GM18505 (cell line): Measurements from ENCODE around the gene ACP3.
"Not testable (repeated sequence)": the region's sequence is repeated elsewhere in the genome, so short reads cannot be mapped to it uniquely, and the experiment has no call there.

Experiments
- ATAC-seq: cut with Tn5 transposase; IDR thresholded peaks from one replicate; pipeline ENCODE4 v1.9.1; 2021; ENCODE audit not compliant: unreplicated experiment
- POLR2A ChIP-seq: IDR thresholded peaks from 4 replicates; pipeline ENCODE4 v1.6.1; 2011; ENCODE audit warnings: borderline replicate concordance; ENCODE audit not compliant: insufficient read depth, insufficient read length; ENCODE audit errors: extremely low read depth

Gene ACP3

DNA sequence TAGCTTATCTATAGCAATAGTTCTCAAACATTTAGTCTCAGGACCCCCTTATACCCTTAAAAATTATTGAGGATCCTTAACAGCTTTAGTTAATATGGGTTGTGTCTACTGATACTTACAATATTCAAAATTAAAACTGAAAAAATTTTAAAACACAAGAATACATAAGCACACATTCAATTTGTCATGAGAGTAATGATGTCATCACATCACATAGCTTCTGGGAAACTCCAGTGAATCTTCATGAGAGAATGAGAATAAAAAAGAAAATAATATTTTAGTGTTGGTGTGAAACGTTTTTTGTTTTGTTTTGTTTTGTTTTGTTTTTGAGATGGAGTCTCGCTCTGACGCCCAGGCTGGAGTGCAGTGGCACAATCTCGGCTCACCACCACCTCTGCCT is 25.2 kb upstream of the ACP3 start:
- ATAC-seq = no peak
- TF ChIP-seq POLR2A = no peak

DNA sequence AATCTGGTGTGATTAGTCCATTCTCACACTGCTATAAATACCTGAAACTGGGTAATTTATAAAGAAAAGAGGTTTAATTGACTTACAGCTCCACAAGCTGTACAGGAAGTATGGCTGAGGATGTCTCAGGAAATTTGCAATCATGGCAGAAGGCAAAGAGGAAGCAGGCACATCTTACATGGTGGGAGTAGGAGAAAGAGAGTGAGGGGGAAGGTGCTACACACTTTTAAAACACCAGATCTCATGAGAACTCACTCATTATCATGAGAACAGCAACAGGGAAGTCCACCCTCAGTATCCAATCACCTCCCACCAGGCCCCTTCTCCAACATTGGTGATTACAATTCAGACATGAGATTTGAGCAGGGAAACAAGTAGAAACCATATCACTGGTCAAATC is 24.0 kb upstream of the ACP3 start:
- no peak for ATAC-seq

DNA sequence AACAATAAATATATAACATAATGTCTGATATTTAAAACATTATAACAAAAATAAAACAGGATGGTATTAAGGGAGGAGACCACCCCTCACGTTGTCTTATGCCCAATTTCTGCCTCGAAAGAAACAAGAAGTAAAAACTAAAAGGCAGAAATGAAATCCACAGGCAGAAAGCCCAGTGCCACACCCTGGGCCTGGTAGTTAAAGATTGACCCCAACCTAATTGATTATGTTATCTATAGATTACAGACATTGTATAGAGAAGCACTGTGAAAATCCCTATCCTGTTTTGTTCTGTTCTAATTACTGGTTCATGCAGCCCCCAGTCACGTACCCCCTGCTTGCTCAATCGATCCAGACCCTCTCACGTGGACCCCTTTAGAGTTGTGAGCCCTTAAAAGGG is 22.3 kb upstream of the ACP3 start:
- no peak for ATAC-seq
- TF ChIP-seq POLR2A = no peak

More for the DNA sequence above, 24.0 kb upstream of the ACP3 start:
- TF ChIP-seq POLR2A = no peak

DNA sequence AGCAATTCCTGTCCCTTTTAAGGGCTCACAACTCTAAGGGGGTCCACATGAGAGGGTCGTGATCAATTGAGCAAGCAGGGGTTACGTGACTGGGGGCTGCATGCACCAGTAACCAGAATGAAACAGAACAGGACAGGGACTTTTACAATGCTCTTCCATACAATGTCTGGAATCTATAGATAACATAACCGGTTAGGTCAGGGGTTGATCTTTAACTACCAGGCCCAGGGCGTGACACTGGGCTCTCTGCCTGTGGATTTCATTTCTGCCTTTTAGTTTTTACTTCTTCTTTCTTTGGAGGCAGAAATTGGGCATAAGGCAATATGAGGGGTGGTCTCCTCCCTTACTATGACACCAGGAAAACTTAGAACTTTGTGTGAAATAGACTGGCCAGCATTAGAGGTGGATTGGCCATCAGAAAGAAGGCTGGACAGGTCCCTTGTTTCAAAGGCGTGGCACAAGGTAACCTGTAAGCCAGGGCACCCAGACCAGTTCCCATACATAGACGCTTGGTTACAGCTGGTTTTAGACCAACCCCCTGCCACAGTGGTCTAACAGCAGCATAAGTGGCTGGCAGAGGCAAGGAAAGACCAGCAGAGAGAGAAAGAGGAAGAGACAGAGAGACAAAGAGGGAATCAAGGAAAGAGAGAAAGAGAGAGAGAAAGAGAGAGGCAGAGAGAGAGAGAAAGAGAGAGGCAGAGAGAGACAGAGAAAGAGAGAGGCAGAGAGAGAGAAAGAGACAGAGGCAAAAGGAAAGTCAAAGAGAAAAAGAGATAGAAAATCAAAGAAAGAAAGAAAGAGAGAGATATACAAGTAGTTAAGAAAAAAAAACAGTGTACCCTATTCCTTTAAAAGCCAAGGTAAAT is 13.6 kb upstream of the ACP3 start:
- ATAC-seq = not testable (repeated sequence)

DNA sequence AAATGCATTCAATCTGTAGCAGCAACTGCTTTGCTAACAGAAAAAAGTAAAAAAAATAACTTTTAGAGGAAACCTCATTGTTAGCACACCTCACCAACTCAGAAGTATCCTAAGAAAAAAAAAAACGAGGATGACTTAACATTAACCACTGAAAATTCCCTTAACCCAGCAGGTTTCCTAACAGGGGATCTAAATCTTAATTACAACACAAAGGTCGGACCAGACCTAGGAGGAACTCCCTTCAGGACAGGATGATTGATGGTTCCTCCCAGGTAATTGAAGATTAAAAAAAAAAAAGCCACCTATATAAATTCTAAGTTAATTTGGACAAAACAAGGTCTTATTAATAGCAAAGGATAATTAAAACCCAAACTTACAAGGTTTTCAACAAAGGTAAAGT is 12.9 kb upstream of the ACP3 start:
- not testable (repeated sequence) for ATAC-seq

DNA sequence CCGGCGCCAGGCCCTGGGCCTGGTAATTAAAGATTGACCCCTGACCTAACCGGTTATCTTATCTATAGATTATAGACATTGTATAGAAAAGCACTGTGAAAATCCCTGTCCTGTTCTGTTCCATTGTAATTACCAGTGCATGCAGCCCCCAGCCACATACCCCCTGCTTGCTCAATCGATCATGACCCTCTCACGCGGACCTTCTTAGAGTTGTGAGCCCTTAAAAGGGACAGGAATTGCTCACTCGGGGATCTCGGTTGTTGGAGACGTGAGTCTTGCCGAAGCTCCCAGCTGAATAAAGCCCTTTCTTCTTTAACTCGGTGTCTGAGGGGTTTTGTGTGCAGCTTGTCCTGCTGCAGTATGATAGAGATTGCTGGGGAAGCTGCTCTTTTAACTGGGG is 7.2 kb upstream of the ACP3 start:
- not testable (repeated sequence) for ATAC-seq

DNA sequence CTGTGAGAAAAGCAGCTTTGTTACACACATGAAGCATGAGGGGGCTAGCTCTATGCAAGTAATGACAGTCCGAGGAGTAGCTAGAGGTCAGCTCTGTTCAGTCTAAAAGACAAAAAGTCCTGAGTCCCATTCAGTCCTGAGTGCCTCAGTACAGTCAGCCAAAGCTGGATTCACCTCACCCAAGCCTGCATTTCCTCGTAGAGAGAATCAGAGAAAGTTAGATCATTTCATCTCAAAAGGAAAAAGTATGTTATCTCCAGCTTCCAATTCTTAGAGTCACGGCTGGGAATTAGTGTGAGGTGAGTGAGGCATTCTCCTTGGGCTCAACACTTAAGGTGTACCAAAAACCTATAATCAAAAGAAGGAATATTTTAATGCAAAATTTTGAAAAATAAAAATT is 5.9 kb upstream of the ACP3 start:
- TF ChIP-seq POLR2A = no peak
- ATAC-seq = no peak

DNA sequence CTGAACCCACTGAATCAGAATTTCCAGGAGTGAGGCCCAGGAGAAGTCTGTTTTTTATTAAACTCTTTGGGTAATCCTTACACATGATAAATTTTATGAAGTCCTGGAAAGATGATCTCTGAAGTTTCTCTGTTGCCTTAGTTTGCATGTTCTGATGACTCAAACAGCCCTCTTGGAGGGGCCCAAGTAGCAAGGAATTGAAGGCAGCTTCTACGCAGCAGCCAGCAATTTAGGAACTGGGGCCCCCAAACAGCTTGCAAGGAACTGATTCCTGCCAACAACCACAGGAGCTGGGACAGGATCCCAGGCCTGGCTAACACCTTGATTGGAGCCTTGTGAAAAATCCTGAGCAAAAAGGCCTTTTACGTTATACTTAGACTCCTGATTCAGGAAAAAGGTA is 5.4 kb upstream of the ACP3 start:
- no peak for ATAC-seq
- TF ChIP-seq POLR2A = no peak

DNA sequence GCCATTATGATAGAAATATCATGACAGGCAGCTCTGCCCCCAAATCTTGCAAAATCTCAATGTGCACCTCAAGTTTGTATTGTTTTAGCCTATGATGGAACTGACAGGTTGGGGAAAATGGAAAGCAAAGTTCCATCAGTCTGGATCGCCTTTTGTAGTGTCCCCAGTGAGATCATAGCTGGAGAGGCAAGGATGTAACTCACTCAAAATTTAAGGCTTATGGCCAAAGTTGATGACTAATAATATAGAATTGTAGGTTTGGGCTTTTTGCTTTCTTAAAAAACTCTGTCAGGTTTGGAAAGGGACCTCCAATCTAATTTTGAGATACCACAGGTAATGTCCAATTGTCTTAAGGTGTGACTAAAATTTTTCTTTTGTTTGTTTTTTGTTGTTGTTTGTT is 1.4 kb upstream of the ACP3 start:
- TF ChIP-seq POLR2A = no peak
- no peak for ATAC-seq

DNA sequence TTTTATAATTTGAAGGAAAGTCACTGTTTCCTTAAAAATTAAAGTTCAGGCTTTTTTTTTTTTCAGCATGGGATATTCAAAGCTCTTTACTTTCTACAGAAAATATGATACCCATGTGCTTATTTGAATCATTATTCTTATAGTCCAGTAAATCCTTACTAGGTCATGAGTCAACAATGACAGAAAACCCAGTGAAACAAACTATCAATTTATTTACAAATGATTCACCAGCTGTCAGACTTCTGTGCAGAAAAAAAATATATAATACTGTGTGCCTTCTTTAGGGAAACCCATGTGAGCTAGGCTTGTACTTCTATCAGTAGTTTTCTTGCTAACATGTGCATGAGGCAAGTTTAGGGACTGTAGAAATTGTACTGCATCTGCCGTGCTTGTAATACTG is 1.2 kb downstream of the ACP3 start:
- TF ChIP-seq POLR2A = no peak
- ATAC-seq = no peak

DNA sequence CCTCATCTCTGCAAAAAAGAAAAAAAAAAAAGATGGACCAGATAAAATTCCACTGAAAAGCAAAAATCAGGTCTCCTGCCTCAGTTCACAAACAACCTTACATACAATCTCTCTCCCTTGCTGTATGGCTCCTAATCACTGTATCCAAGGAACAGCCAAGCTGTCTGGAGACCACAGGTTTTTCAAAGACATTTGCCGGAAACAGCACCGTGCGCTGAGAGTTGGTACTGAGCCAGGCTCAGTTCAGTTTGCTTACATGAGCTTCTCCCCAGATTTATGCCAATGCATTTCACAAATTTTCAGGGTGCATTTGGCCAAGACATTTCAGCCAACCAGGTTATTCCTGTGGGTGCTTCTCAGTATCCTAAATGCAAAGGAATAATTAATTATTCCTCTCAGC is 4.1 kb downstream of the ACP3 start:
- no peak for TF ChIP-seq POLR2A
- no peak for ATAC-seq

DNA sequence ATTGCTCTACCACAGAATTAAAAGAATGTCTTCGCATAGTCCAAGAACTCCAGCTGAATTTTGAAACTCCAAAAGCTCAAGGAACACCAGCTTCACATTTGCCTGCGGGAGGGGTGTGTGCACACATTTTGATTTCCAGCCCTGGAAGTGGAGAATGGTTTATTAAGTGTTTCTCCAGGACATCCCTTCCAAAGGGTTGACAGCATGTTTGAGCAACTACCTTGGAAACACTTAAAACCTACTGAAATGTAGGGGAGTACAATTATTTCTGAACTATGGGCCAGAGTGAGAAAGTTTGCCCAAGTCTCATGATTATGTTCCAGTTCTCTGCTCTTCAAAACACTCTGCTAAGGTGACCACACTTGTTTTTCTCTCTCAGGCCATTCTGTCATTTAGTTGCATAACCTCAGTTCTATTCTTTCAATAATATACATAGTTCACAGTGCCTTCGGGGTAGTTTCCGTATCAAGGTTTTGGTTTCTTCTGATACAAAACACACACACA is 7.9 kb downstream of the ACP3 start:
- no peak for ATAC-seq
- no peak for TF ChIP-seq POLR2A

DNA sequence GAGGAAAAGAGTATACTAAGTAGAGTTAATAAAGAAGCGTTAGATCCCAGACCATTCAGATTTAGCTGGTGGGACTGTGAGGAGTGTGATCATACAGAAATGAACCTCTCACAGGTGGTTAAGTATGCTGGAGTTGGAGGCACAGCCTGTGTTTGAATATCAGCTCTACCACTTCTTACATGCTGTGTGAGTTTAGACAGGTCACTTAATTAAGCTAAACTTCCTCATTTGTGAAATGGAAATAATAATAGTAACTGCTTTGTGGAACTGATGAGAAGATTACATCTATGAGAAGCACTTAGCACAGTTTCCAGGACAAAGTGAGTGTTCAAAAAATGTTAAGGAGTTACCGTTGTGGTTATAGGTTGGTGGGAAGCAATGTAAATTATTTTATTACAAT is 8.4 kb downstream of the ACP3 start:
- TF ChIP-seq POLR2A = no peak
- no peak for ATAC-seq

DNA sequence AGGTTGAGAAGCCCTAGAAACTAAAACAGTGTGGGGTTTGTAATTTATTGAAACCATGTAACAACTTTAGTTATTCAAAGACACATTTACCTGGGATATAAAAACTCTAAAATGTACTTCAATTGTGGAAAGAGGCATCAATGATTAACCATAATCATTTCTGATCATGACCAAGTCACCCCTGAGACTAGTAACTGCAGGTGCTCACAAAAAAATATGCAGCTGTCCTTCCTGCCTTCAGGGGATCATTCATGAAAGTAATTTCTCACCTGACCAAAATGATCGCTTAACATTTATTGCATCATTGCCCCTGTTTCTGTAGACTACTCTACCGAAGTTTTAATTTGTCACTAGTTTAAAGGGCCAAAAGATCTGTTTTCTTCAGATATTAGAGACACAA is 9.0 kb downstream of the ACP3 start:
- ATAC-seq = no peak
- no peak for TF ChIP-seq POLR2A

DNA sequence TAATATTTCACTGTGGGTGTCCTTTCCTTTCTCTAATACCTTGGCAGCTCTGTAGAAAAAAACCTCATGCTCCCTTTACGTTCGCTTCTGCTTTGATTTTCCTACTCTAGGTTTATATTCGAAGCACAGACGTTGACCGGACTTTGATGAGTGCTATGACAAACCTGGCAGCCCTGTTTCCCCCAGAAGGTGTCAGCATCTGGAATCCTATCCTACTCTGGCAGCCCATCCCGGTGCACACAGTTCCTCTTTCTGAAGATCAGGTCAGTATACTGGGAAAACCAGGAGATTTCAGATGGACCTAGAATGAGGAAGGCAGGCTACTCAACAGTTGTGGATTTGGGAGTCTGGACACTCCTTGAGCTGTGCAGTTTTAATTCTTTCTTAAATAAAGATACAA is 14.9 kb downstream of the ACP3 start:
- ATAC-seq = no peak
- no peak for TF ChIP-seq POLR2A
